Hepatocyte (in vitro differentiated cells): ENCODE measurements around the gene NEDD4. TPM values are rescaled to one million over a fixed set of nuclear protein-coding genes. Genes with fewer than 3 reads are reported as not detected.

ENCODE experiments used
- DNase-seq: peaks from one replicate; pipeline ENCODE4 v3.0.0-alpha.2; 2016; ENCODE audit warnings: low spot score
- H2AFZ ChIP-seq: fragments of 200-600 bp; sonication (generic); 2 replicates; pipeline ENCODE4 v1.6.0; 2016; ENCODE audit warnings: antibody characterized with exemption, mild to moderate bottlenecking
- H3K27ac ChIP-seq: fragments of 200-600 bp; sonication (generic); 2 replicates; pipeline ENCODE4 v1.5.1; 2016; ENCODE audit warnings: mild to moderate bottlenecking
- H3K27me3 ChIP-seq: fragments of 200-600 bp; sonication (generic); 2 replicates; pipeline ENCODE4 v1.6.1; 2016
- H3K36me3 ChIP-seq: fragments of 200-600 bp; sonication (generic); replicated peaks from 2 replicates; pipeline ENCODE4 v1.5.1; 2016; ENCODE audit warnings: low read depth; ENCODE audit not compliant: insufficient read depth
- H3K4me1 ChIP-seq: fragments of 200-600 bp; sonication (generic); 2 replicates; pipeline ENCODE4 v1.5.1; 2016; ENCODE audit warnings: mild to moderate bottlenecking, moderate library complexity; ENCODE audit not compliant: insufficient read depth
- H3K4me2 ChIP-seq: fragments of 200-600 bp; sonication (generic); 2 replicates; pipeline ENCODE4 v1.6.0; 2016
- H3K4me3 ChIP-seq: fragments of 200-600 bp; sonication (generic); 2 replicates; pipeline ENCODE4 v1.5.1; 2016; ENCODE audit warnings: mild to moderate bottlenecking
- H3K79me2 ChIP-seq: fragments of 200-600 bp; sonication (generic); 2 replicates; pipeline ENCODE4 v1.6.0; 2017; ENCODE audit warnings: mild to moderate bottlenecking
- H3K9me2 ChIP-seq: fragments of 200-600 bp; sonication (generic); replicated peaks from 2 replicates; pipeline ENCODE4 v1.6.0; 2017; ENCODE audit warnings: mild to moderate bottlenecking; ENCODE audit not compliant: insufficient read depth
- H3K9me3 ChIP-seq: fragments of 200-600 bp; sonication (generic); 2 replicates; pipeline ENCODE4 v1.5.1; 2016; ENCODE audit warnings: low read depth, mild to moderate bottlenecking
- H4K20me1 ChIP-seq: fragments of 200-600 bp; sonication (generic); 2 replicates; pipeline ENCODE4 v1.6.0; 2016; ENCODE audit warnings: mild to moderate bottlenecking; ENCODE audit not compliant: insufficient read depth, poor library complexity, severe bottlenecking
- EZH2 ChIP-seq: fragments of 200-600 bp; sonication (generic); IDR thresholded peaks from 2 replicates; pipeline ENCODE4 v1.6.1; 2016; ENCODE audit warnings: antibody characterized with exemption, mild to moderate bottlenecking, borderline replicate concordance
- EZH2phosphoT487 ChIP-seq: fragments of 200-600 bp; sonication (generic); IDR thresholded peaks from one replicate; pipeline ENCODE4 v1.6.1; 2018; ENCODE audit warnings: antibody characterized with exemption, mild to moderate bottlenecking, low read depth, moderate library complexity; ENCODE audit not compliant: unreplicated experiment, severe bottlenecking
- WGBS: methylation state at CpG from one replicate; pipeline ENCODE4 v1.1.6; 2016; ENCODE audit warnings: low lambda C conversion rate; ENCODE audit errors: missing lambda C conversion rate; 5-methylcytosine and 5-hydroxymethylcytosine counted together
- polyA plus RNA-seq: library from polyadenylated mRNA; unstranded; fragments of >200 nt; fragmentation: Nextera tagmentation; extraction: Ambion mirVana; gene quantifications from 2 replicates; pipeline ENCODE4 v1.2.1, GENCODE V29; 2016
- total RNA-seq: library from RNA; depleted of rRNA; stranded (reverse); fragments of >200 nt; gene quantifications from 2 replicates; pipeline ENCODE4 v1.2.3, GENCODE V29; 2014
- TF ChIP-seq, protein P1 (sequence below): fragments of 200-600 bp; sonication (generic); IDR thresholded peaks from 2 replicates; pipeline ENCODE4 v1.5.1; 2016; ENCODE audit warnings: antibody characterized with exemption, mild to moderate bottlenecking; ENCODE audit not compliant: poor library complexity

NEDD4 gene
- total and polyA plus RNA-seq, 2 experiments from 2014 or later, result 26.5 to 77.0 TPM

GRCh38 chr15:55977231-55977630, 16.2 kb downstream of the NEDD4 start:
- no peak for DNase-seq
- H3K36me3 ChIP-seq, result peaks cover 4% of the 10 kb centered on the region
- H3K79me2 ChIP-seq, result peaks cover 90% of the 10 kb centered on the region
- WGBS, result 86% methylated on average over 1 of the region's 1 CpG
- no peak for TF ChIP-seq EZH2phosphoT487
- TF ChIP-seq, protein P1, sequence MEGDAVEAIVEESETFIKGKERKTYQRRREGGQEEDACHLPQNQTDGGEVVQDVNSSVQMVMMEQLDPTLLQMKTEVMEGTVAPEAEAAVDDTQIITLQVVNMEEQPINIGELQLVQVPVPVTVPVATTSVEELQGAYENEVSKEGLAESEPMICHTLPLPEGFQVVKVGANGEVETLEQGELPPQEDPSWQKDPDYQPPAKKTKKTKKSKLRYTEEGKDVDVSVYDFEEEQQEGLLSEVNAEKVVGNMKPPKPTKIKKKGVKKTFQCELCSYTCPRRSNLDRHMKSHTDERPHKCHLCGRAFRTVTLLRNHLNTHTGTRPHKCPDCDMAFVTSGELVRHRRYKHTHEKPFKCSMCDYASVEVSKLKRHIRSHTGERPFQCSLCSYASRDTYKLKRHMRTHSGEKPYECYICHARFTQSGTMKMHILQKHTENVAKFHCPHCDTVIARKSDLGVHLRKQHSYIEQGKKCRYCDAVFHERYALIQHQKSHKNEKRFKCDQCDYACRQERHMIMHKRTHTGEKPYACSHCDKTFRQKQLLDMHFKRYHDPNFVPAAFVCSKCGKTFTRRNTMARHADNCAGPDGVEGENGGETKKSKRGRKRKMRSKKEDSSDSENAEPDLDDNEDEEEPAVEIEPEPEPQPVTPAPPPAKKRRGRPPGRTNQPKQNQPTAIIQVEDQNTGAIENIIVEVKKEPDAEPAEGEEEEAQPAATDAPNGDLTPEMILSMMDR, result no peak
- no peaks in the 10 kb centered on the region for H3K4me1 ChIP-seq
- H3K4me2 ChIP-seq, result no peak overlapping the region
- no peak overlapping the region for H3K27ac ChIP-seq
- no peaks in the 10 kb centered on the region for H3K9me2 ChIP-seq
- peaks cover 19% of the 10 kb centered on the region for H4K20me1 ChIP-seq
- no peak overlapping the region for H2AFZ ChIP-seq
- H3K9me3 ChIP-seq, result no peaks in the 10 kb centered on the region
- H3K27me3 ChIP-seq, result no peaks in the 10 kb centered on the region
- H3K4me3 ChIP-seq, result no peak overlapping the region

GRCh38 chr15:55970286-55970685, 23.1 kb downstream of the NEDD4 start:
- no peaks in the 10 kb centered on the region for H3K4me1 ChIP-seq
- H3K27ac ChIP-seq, result no peak overlapping the region
- 91% methylated on average over 1 of the region's 1 CpG for WGBS
- H3K36me3 ChIP-seq, result peaks cover 4% of the 10 kb centered on the region
- no peaks in the 10 kb centered on the region for H3K27me3 ChIP-seq
- H4K20me1 ChIP-seq, result peaks cover 15% of the 10 kb centered on the region
- H3K4me2 ChIP-seq, result no peak overlapping the region
- no peak overlapping the region for H3K4me3 ChIP-seq
- no peak overlapping the region for H2AFZ ChIP-seq
- H3K9me2 ChIP-seq, result no peaks in the 10 kb centered on the region
- no peak for DNase-seq
- H3K9me3 ChIP-seq, result no peaks in the 10 kb centered on the region
- peaks cover 81% of the 10 kb centered on the region for H3K79me2 ChIP-seq
- TF ChIP-seq EZH2phosphoT487 (no peak), EZH2 (no peak)
- TF ChIP-seq, protein P1, result no peak

GRCh38 chr15:55969582-55969981, 23.8 kb downstream of the NEDD4 start:
- no peaks in the 10 kb centered on the region for H3K4me1 ChIP-seq
- H3K4me2 ChIP-seq, result no peak overlapping the region
- no peak overlapping the region for H3K4me3 ChIP-seq
- no peak for DNase-seq
- H3K9me3 ChIP-seq, result no peaks in the 10 kb centered on the region
- H3K27me3 ChIP-seq, result no peaks in the 10 kb centered on the region
- 96% methylated on average over 3 of the region's 3 CpGs for WGBS
- no peak overlapping the region for H2AFZ ChIP-seq
- H3K36me3 ChIP-seq, result peaks cover 4% of the 10 kb centered on the region
- TF ChIP-seq EZH2phosphoT487, result no peak
- TF ChIP-seq EZH2, result no peak
- TF ChIP-seq, protein P1, result no peak
- H3K27ac ChIP-seq, result no peak overlapping the region
- no peaks in the 10 kb centered on the region for H3K9me2 ChIP-seq
- H4K20me1 ChIP-seq, result peaks cover 15% of the 10 kb centered on the region
- peaks cover 76% of the 10 kb centered on the region for H3K79me2 ChIP-seq

DNA sequence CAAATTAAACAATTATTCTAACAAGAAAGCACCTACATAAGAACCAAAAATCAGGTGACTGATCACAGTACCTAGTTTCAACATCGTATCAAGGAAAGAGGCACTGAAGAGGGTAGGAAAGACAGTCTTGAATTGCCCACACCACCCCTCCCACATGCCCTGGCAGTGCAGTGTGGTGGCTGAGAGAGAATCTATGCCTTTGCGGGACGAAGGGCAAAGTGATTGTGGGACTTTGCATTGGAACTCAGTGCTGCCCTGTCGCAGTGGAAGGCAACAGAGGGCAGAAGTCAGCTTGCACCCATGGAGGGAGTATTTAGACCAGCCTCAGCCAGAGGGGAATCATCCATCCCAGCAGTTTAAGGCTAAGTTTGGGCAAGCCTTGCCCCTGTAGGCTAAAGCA, 24.5 kb downstream of the NEDD4 start:
- 92% methylated on average over 4 of the region's 4 CpGs for WGBS
- TF ChIP-seq, protein P1, result no peak
- TF ChIP-seq EZH2 (no peak), EZH2phosphoT487 (no peak)
- Histone ChIP-seq H3K36me3 (peaks cover 4% of the 10 kb centered on the region), H3K27ac (no peak overlapping the region), H3K9me3 (no peaks in the 10 kb centered on the region), H2AFZ (no peak overlapping the region), H3K79me2 (peaks cover 69% of the 10 kb centered on the region), H3K4me2 (no peak overlapping the region), H4K20me1 (peaks cover 15% of the 10 kb centered on the region), H3K9me2 (no peaks in the 10 kb centered on the region), H3K4me1 (no peaks in the 10 kb centered on the region), H3K4me3 (no peak overlapping the region), H3K27me3 (no peaks in the 10 kb centered on the region)
- no peak for DNase-seq
